WTC11 (cell line): ENCODE measurements around the gene ZIC5. TPM values are rescaled to one million over a fixed set of nuclear protein-coding genes. Genes with fewer than 3 reads are reported as not detected.

ENCODE experiments used
- ATAC-seq: fragments of 200-7000 bp; cut with Tn5 transposase; 2 replicates; pipeline ENCODE4 v1.10.0; 2021; ENCODE audit warnings: mild to moderate bottlenecking, moderate library complexity
- CTCF ChIA-PET: fragments of 300-600 bp; sonication (Branson Sonifier 250); formaldehyde crosslinking; loops from one replicate; lab custom pipeline; 2021; ENCODE audit warnings: antibody characterized with exemption; lab: Charles Lee
- POLR2A ChIA-PET: fragments of 350-600 bp; sonication (Branson Sonifier 250); formaldehyde crosslinking; loops from one replicate; lab custom pipeline; 2021; ENCODE audit warnings: antibody characterized with exemption; lab: Charles Lee
- DNase-seq: peaks from one replicate; pipeline ENCODE4 v3.0.0; 2021; ENCODE audit warnings: low spot score
- H3K27ac Mint-ChIP-seq: 2 replicates; pipeline ENCODE4 v1.8.0; 2021; ENCODE audit warnings: mixed read lengths
- H3K27me3 Mint-ChIP-seq: 2 replicates; pipeline ENCODE4 v1.8.0; 2021; ENCODE audit warnings: low read depth, mild to moderate bottlenecking, moderate library complexity, mixed read lengths
- H3K36me3 Mint-ChIP-seq: 2 replicates; pipeline ENCODE4 v1.8.0; 2021; ENCODE audit warnings: mixed read lengths
- H3K4me1 Mint-ChIP-seq: 2 replicates; pipeline ENCODE4 v1.8.0; 2022; ENCODE audit warnings: mixed read lengths
- H3K4me3 Mint-ChIP-seq: 2 replicates; pipeline ENCODE4 v1.8.0; 2021; ENCODE audit warnings: mild to moderate bottlenecking, moderate library complexity, mixed read lengths
- H3K9me3 Mint-ChIP-seq: 2 replicates; pipeline ENCODE4 v1.8.0; 2021; ENCODE audit warnings: mixed read lengths
- AFF4 ChIP-seq: sonication (generic); formaldehyde crosslinking; IDR thresholded peaks from 2 replicates; pipeline ENCODE4 v1.8.1; 2023; ENCODE audit warnings: mild to moderate bottlenecking, missing genetic modification reagents, borderline replicate concordance
- ATF1 ChIP-seq: sonication (generic); formaldehyde crosslinking; IDR thresholded peaks from 2 replicates; pipeline ENCODE4 v1.8.1; 2023; ENCODE audit warnings: mild to moderate bottlenecking, moderate library complexity, missing genetic modification reagents
- E2F4 ChIP-seq: sonication (generic); formaldehyde crosslinking; IDR thresholded peaks from 2 replicates; pipeline ENCODE4 v1.8.1; 2022; ENCODE audit warnings: low read depth, mild to moderate bottlenecking, moderate library complexity, missing genetic modification reagents, borderline replicate concordance
- EMX1 ChIP-seq: fragments of 250-450 bp; sonication (Bioruptor Pico); IDR thresholded peaks from 2 replicates; pipeline ENCODE4 v1.8.0; 2021; ENCODE audit warnings: mild to moderate bottlenecking
- FOXP1 ChIP-seq: sonication (generic); formaldehyde crosslinking; IDR thresholded peaks from 2 replicates; pipeline ENCODE4 v1.8.0; 2022; ENCODE audit warnings: missing genetic modification reagents, mild to moderate bottlenecking, moderate library complexity, borderline replicate concordance
- GABPB1 ChIP-seq: sonication (generic); formaldehyde crosslinking; IDR thresholded peaks from 2 replicates; pipeline ENCODE4 v1.8.1; 2023; ENCODE audit warnings: mild to moderate bottlenecking, missing genetic modification reagents
- HMGXB4 ChIP-seq: sonication (generic); formaldehyde crosslinking; IDR thresholded peaks from 2 replicates; pipeline ENCODE4 v1.8.1; 2023; ENCODE audit warnings: mild to moderate bottlenecking, moderate library complexity, missing genetic modification reagents
- JUN ChIP-seq: sonication (generic); formaldehyde crosslinking; IDR thresholded peaks from 2 replicates; pipeline ENCODE4 v1.8.0; 2023; ENCODE audit warnings: mild to moderate bottlenecking, missing genetic modification reagents
- KAT7 ChIP-seq: sonication (generic); formaldehyde crosslinking; IDR thresholded peaks from 2 replicates; pipeline ENCODE4 v1.8.1; 2023; ENCODE audit warnings: missing genetic modification reagents, mild to moderate bottlenecking, borderline replicate concordance
- MAX ChIP-seq: sonication (generic); formaldehyde crosslinking; IDR thresholded peaks from 2 replicates; pipeline ENCODE4 v1.8.0; 2022; ENCODE audit warnings: mild to moderate bottlenecking, missing genetic modification reagents
- MLX ChIP-seq: sonication (generic); formaldehyde crosslinking; IDR thresholded peaks from 2 replicates; pipeline ENCODE4 v1.8.1; 2023; ENCODE audit warnings: mild to moderate bottlenecking, missing genetic modification reagents, moderate library complexity
- MXD4 ChIP-seq: fragments of 250-450 bp; sonication (Bioruptor Pico); IDR thresholded peaks from 2 replicates; pipeline ENCODE4 v1.8.0; 2021; ENCODE audit warnings: mild to moderate bottlenecking, moderate library complexity, borderline replicate concordance
- MYBL2 ChIP-seq: sonication (generic); formaldehyde crosslinking; IDR thresholded peaks from 2 replicates; pipeline ENCODE4 v1.8.1; 2023; ENCODE audit warnings: mild to moderate bottlenecking, moderate library complexity, missing genetic modification reagents
- NR1H2 ChIP-seq: sonication (generic); formaldehyde crosslinking; IDR thresholded peaks from 2 replicates; pipeline ENCODE4 v1.9.0; 2021; ENCODE audit warnings: mild to moderate bottlenecking, moderate library complexity, missing genetic modification reagents
- PRRX2 ChIP-seq: fragments of 250-450 bp; sonication (Bioruptor Pico); IDR thresholded peaks from 2 replicates; pipeline ENCODE4 v1.8.0; 2021; ENCODE audit warnings: mild to moderate bottlenecking
- SP1 ChIP-seq: sonication (generic); formaldehyde crosslinking; conservative IDR thresholded peaks from 2 replicates; pipeline ENCODE4 v1.8.1; 2022; ENCODE audit warnings: missing genetic modification reagents
- TCF7 ChIP-seq: sonication (generic); formaldehyde crosslinking; IDR thresholded peaks from 2 replicates; pipeline ENCODE4 v1.8.0; 2022; ENCODE audit warnings: mild to moderate bottlenecking, low read depth, missing genetic modification reagents, moderate library complexity
- TP53 ChIP-seq: sonication (generic); formaldehyde crosslinking; IDR thresholded peaks from 2 replicates; pipeline ENCODE4 v1.8.1; 2023; ENCODE audit warnings: mild to moderate bottlenecking, missing genetic modification reagents
- ZNF121 ChIP-seq: sonication (generic); formaldehyde crosslinking; IDR thresholded peaks from 2 replicates; pipeline ENCODE4 v1.8.0; 2023; ENCODE audit warnings: missing genetic modification reagents
- ZNF416 ChIP-seq: fragments of 250-450 bp; sonication (Bioruptor Pico); IDR thresholded peaks from 2 replicates; pipeline ENCODE4 v1.9.0; 2021; ENCODE audit warnings: mild to moderate bottlenecking, inconsistent platforms
- ZNF423 ChIP-seq: fragments of 250-450 bp; sonication (Bioruptor Pico); IDR thresholded peaks from 2 replicates; pipeline ENCODE4 v2.1.2; 2022; ENCODE audit warnings: mild to moderate bottlenecking, moderate library complexity
- total RNA-seq: library from RNA; stranded (reverse); gene quantifications from 3 replicates; pipeline ENCODE4 v1.2.3, GENCODE V29; 2021

Gene ZIC5
- total RNA-seq, 1 experiment from 2014 or later = 46.4 TPM

- ATAC-seq = peak; percentile 73
- Mint-ChIP-seq H3K9me3 (no peaks in the 10 kb centered on the region), H3K4me1 (peaks cover 57% of the 10 kb centered on the region), H3K27me3 (peaks cover 44% of the 10 kb centered on the region), H3K36me3 (no peaks in the 10 kb centered on the region), H3K4me3 (peak overlapping the region; percentile 62), H3K27ac (no peak overlapping the region)
- DNase-seq = no peak
- ChIA-PET POLR2A (interaction anchor here (0.8 to 1.9 kb wide), 5 partner anchors 11 to 91 kb away, joined by 3 to 14 read pairs (median 5); partner anchors contain the start of gene PCCA), CTCF (interaction anchor here (0.8 kb wide), 1 partner anchor 397 kb away, joined by 3 read pairs; no protein-coding TSS in a partner anchor)
- TF ChIP-seq FOXP1 (CRISPR knock-in tag) (peak; percentile 55; the same call in 1 of the 2 replicates), ZNF121 (CRISPR knock-in tag) (no peak), TP53 (CRISPR knock-in tag) (peak; percentile 73), MXD4 (no peak), SP1 (CRISPR knock-in tag) (peak; percentile 63; the same call in 1 of the 2 replicates), ZNF423 (peak; percentile 42; the same call in 1 of the 2 replicates), TCF7 (no peak; the same call in 1 of the 2 replicates), MYBL2 (CRISPR knock-in tag) (0 out of 2 replicates have a peak, but pooled peaks have one; percentile 52), AFF4 (CRISPR knock-in tag) (0 out of 2 replicates have a peak, but pooled peaks have one; percentile 27), KAT7 (peak; percentile 55; the same call in 1 of the 2 replicates), MAX (CRISPR knock-in tag) (peak; percentile 26; the same call in 1 of the 2 replicates), MLX (CRISPR knock-in tag) (peak; percentile 8; the same call in 1 of the 2 replicates), HMGXB4 (CRISPR knock-in tag) (peak; percentile 60)
Measured at GRCh38 chr13:99997702-99998214, 26.2 kb upstream of the ZIC5 start.

GRCh38 chr13:99996381-99996973, 24.9 kb upstream of the ZIC5 start:
- Mint-ChIP-seq H3K27ac (no peak overlapping the region), H3K36me3 (no peaks in the 10 kb centered on the region), H3K4me1 (peaks cover 62% of the 10 kb centered on the region), H3K9me3 (no peaks in the 10 kb centered on the region), H3K4me3 (peak overlapping the region; percentile 62), H3K27me3 (peaks cover 57% of the 10 kb centered on the region)
- ATAC-seq = no peak
- ChIA-PET POLR2A (interaction anchor here (0.8 to 1.9 kb wide), 3 partner anchors 9 to 93 kb away, joined by 6 to 14 read pairs (median 8); partner anchors contain the start of gene PCCA), CTCF (interaction anchor here (0.6 to 1.2 kb wide), 5 partner anchors 9 to 239 kb away, joined by 3 to 4 read pairs (median 3); partner anchors contain the start of gene PCCA)
- TF ChIP-seq ZNF416 (CRISPR knock-in tag) (no peak), GABPB1 (no peak), E2F4 (CRISPR knock-in tag) (no peak), PRRX2 (no peak), NR1H2 (no peak), EMX1 (no peak), ZNF121 (CRISPR knock-in tag) (no peak), ATF1 (CRISPR knock-in tag) (no peak), JUN (CRISPR knock-in tag) (no peak)
- no peak for DNase-seq
